ENCODE results near the gene FRRS1L.

DNA sequence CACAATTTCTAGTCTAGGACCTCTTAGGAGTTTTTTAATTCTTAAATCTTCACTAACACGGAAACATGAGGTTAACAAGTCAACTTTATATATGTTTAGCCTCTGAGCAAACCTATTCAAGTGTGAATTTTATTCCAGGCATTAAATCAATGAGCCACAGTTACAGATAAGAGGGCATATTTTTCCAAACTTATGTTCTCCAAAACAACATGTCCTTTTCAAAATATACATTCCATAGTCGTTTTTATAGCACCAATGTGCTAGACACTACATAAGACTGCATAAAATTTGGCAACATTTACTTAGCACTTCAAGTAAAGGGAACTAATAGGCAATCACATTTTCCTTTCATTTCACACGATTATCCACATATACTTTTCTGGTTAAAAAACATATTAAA is 53.8 kb downstream of the FRRS1L start:
- no peak for TF ChIP-seq CTCF (IDR thresholded peaks at IDR 0.05)
- TF ChIP-seq POLR2A (IDR thresholded peaks at IDR 0.05), result no peak

Measured in Peyer's patch (tissue), 4 donors.